Upper lobe of left lung (tissue), 6 donors: Measurements from ENCODE around the gene DOC2B. TPM values are rescaled to one million over a fixed set of nuclear protein-coding genes. Genes with fewer than 3 reads are reported as not detected.
"Not testable (repeated sequence)": the region's sequence is repeated elsewhere in the genome, so short reads cannot be mapped to it uniquely, and the experiment has no call there.

Experiments used
- ATAC-seq, 2 donors: fragments of 200-7000 bp; cut with Tn5 transposase; one replicate each; pipeline ENCODE4 v1.9.1; 2022; ENCODE audit warnings: mild to moderate bottlenecking in 2 of 2, moderate library complexity in 2 of 2; ENCODE audit not compliant: low FRiP score in 2 of 2
- DNase-seq, 2 donors: peaks; one replicate each; pipeline ENCODE4 v3.0.0-alpha.2; 2019 to 2020
- H3K27ac ChIP-seq, 4 donors: fragments of 200-600 bp; sonication (generic); one replicate each; pipeline ENCODE4 v1.5.1; 2016 to 2019
- H3K27me3 ChIP-seq, 4 donors: fragments of 200-600 bp; sonication (generic); one replicate each; pipeline ENCODE4 v1.5.1; 2017 to 2019
- H3K36me3 ChIP-seq, 4 donors: fragments of 200-600 bp; sonication (generic); one replicate each; pipeline ENCODE4 v1.5.1; 2016 to 2019
- H3K4me1 ChIP-seq, 4 donors: fragments of 200-600 bp; sonication (generic); one replicate each; pipeline ENCODE4 v1.5.1; 2018 to 2019
- H3K4me3 ChIP-seq, 4 donors: fragments of 200-600 bp; sonication (generic); one replicate each; pipeline ENCODE4 v1.5.1; 2017 to 2019; ENCODE audit warnings: mild to moderate bottlenecking in 2 of 4, moderate library complexity in 1 of 4
- H3K9me3 ChIP-seq, 4 donors: fragments of 200-600 bp; sonication (generic); one replicate each; pipeline ENCODE4 v1.5.1; 2018 to 2019
- EP300 ChIP-seq, 4 donors: sonication (generic); formaldehyde crosslinking; IDR thresholded peaks; one replicate each; pipeline ENCODE4 v1.5.1; 2017; ENCODE audit warnings: antibody characterized with exemption in 4 of 4, control low read depth in 2 of 4
- POLR2A ChIP-seq, 4 donors: fragments of 450-650 bp; IDR thresholded peaks; one replicate each; pipeline ENCODE4 v1.5.1; 2016 to 2017; ENCODE audit warnings: antibody characterized with exemption in 4 of 4, mild to moderate bottlenecking in 2 of 4
- POLR2AphosphoS5 ChIP-seq, 2 donors: sonication (generic); formaldehyde crosslinking; IDR thresholded peaks; one replicate each; pipeline ENCODE4 v1.5.1; 2017; ENCODE audit warnings: antibody characterized with exemption in 2 of 2
- WGBS, 2 donors: methylation state at CpG; one replicate each; pipeline ENCODE4 v1.1.5; 2017 to 2018; 5-methylcytosine and 5-hydroxymethylcytosine counted together
- total RNA-seq, 6 donors: library from RNA; depleted of rRNA in 4 of 6; stranded (reverse); fragments of >200 nt in 4 of 6; gene quantifications; one replicate each; pipeline versions ENCODE4 v1.1.0 to v1.2.1, GENCODE V29; 2016 to 2021
- TF ChIP-seq, protein P1 (sequence below), 6 experiments: fragments of 450-650 bp in 4 of 6; fragments of 200-600 bp in 2 of 6; sonication (generic) in 2 of 6; IDR thresholded peaks; one replicate each; pipeline ENCODE4 v1.5.1; 2016 to 2019; ENCODE audit warnings: antibody characterized with exemption in 6 of 6
- donor health status: DM: no; HTN: no; CAD: no; lungs with moderate emphysema.
- donor health status: DM: no; HTN: yes; CAD: no; lungs with severe emphysema.

The DOC2B gene
- total RNA-seq, 6 donors from 2014 or later = 1.0 to 10.2 (median 4.4) TPM

DNA sequence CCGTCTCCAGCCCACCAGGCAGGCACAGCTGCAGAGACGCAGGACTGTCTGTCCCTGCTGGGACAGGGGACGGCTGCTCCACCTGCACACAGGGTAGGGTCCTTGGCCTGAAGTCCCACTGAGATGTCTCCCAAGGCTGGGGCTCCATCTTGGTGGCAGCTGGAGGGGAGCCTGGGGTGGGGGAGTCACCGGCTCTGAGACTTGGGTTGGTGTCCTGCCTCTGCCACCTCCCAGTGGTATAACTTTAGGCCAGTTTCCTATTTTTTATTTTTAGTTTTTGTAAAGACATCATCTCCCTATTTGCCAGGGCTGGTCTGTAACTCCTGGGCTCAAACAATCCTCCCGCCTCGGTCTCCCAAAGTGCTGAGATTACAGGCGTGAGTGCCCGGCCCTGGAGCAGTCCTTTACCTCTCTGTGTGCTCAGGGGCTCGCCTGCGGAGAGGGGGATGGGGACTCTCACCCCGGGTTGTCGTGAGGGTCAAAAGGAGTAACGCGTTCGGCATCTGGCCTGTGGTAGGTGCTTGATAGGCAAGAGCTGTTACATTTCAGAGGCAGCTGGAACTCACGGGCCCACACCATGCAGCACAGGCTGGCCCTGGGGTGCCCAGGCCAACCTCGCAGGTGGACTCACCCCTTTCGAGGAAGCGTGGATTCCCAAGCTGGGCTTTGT is 46.6 kb upstream of the DOC2B start:
- ATAC-seq (no peak), DNase-seq (no peak)
- no peaks in the 10 kb centered on the region for H3K36me3 ChIP-seq
- H3K4me1 ChIP-seq = peaks cover 0 to 12% (median 11%) of the 10 kb centered on the region in 4 donors
- TF ChIP-seq, protein P1, sequence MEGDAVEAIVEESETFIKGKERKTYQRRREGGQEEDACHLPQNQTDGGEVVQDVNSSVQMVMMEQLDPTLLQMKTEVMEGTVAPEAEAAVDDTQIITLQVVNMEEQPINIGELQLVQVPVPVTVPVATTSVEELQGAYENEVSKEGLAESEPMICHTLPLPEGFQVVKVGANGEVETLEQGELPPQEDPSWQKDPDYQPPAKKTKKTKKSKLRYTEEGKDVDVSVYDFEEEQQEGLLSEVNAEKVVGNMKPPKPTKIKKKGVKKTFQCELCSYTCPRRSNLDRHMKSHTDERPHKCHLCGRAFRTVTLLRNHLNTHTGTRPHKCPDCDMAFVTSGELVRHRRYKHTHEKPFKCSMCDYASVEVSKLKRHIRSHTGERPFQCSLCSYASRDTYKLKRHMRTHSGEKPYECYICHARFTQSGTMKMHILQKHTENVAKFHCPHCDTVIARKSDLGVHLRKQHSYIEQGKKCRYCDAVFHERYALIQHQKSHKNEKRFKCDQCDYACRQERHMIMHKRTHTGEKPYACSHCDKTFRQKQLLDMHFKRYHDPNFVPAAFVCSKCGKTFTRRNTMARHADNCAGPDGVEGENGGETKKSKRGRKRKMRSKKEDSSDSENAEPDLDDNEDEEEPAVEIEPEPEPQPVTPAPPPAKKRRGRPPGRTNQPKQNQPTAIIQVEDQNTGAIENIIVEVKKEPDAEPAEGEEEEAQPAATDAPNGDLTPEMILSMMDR (IDR thresholded peaks at IDR 0.05) = no peak
- TF ChIP-seq EP300 (IDR thresholded peaks at IDR 0.05) = no peak
- no peak for TF ChIP-seq POLR2A (IDR thresholded peaks at IDR 0.05)
- TF ChIP-seq POLR2AphosphoS5 (IDR thresholded peaks at IDR 0.05) = no peak
- H3K27me3 ChIP-seq = no peaks in the 10 kb centered on the region
- no peaks in the 10 kb centered on the region for H3K9me3 ChIP-seq
- 84 to 90% methylated on average over 19 of the region's 19 CpGs for WGBS, 2 donors
- H3K27ac ChIP-seq = no peak overlapping the region
- H3K4me3 ChIP-seq = no peak overlapping the region

GRCh38 chr17:227078-227945 is 45.9 kb upstream of the DOC2B start:
- DNase-seq (no peak), ATAC-seq (no peak)
- Histone ChIP-seq H3K27ac (no peak overlapping the region), H3K4me3 (no peak overlapping the region), H3K4me1 (peaks cover 0 to 8% (median 7%) of the 10 kb centered on the region in 4 donors), H3K36me3 (no peaks in the 10 kb centered on the region), H3K27me3 (no peaks in the 10 kb centered on the region), H3K9me3 (no peaks in the 10 kb centered on the region)
- 69 to 80% methylated on average over 8 to 15 of the region's 15 CpGs for WGBS, 2 donors
- TF ChIP-seq, protein P1 (IDR thresholded peaks at IDR 0.05) = no peak
- no peak for TF ChIP-seq EP300 (IDR thresholded peaks at IDR 0.05)
- TF ChIP-seq POLR2AphosphoS5 (IDR thresholded peaks at IDR 0.05) = no peak
- no peak for TF ChIP-seq POLR2A (IDR thresholded peaks at IDR 0.05)

DNA sequence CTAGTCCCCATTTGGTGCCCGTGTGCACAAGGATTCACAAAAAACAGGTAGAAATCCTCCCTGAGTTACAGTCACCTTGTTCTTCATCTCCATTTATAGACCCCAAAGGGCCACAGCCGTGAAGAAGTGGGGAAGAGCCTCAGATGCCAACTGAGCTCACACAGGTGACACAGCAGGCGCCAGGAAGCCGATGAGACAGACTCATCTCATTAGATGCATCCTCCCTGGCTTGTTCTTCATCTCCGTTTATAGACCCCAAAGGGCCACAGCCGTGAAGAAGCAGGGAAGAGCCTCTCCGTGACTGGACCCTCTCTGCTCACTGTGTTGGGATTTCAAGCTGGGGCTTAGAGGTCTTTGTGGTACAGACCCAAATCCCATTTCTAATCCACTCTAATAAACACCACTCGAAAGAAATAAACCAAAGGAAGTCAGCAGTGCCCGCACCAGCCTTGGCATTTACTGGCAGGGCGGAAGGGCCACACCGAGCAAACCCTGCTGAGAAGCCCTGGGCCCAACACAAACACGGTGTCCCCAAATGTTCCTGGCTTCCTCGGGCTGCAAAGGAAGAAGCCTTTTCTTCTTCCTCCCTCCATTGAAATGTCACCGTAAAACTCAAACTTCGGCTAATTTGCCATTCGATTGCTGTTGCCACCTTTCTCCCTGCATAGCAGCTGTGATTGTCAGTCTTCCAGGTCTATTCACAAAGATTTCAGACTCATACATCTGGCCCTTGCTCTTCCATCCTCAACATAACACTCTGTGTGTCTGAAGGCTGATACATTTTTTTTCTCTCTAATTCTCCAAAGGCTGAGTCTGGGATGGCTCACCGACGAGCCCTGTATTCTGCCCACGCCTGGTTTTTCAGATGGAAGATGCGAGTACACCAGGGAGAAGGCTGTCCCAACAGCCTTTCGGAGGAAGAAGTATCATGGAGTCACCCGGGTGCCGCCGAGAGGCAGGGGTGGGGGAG is 44.9 kb upstream of the DOC2B start:
- TF ChIP-seq, protein P1 (IDR thresholded peaks at IDR 0.05) = no peak
- no peak for TF ChIP-seq POLR2A (IDR thresholded peaks at IDR 0.05)
- no peak for TF ChIP-seq POLR2AphosphoS5 (IDR thresholded peaks at IDR 0.05)
- TF ChIP-seq EP300 (IDR thresholded peaks at IDR 0.05) = no peak
- no peak for ATAC-seq

GRCh38 chr17:225551-225950 is 44.1 kb upstream of the DOC2B start:
- 92 to 96% methylated on average over 4 to 9 of the region's 9 CpGs for WGBS, 2 donors
- H3K27me3 ChIP-seq = no peaks in the 10 kb centered on the region
- TF ChIP-seq EP300 (IDR thresholded peaks at IDR 0.05) (no peak), POLR2AphosphoS5 (IDR thresholded peaks at IDR 0.05) (no peak), POLR2A (IDR thresholded peaks at IDR 0.05) (no peak)
- TF ChIP-seq, protein P1 (IDR thresholded peaks at IDR 0.05) = no peak
- no peak overlapping the region for H3K27ac ChIP-seq
- peaks cover 0 to 8% (median 7%) of the 10 kb centered on the region in 4 donors for H3K4me1 ChIP-seq
- DNase-seq (no peak), ATAC-seq (peak in 1 of 2 donors; percentile 23)
- H3K9me3 ChIP-seq = no peaks in the 10 kb centered on the region
- no peaks in the 10 kb centered on the region for H3K36me3 ChIP-seq
- no peak overlapping the region for H3K4me3 ChIP-seq

More for the DNA sequence above, 44.9 kb upstream of the DOC2B start:
- Histone ChIP-seq H3K4me3 (no peak overlapping the region), H3K27me3 (no peaks in the 10 kb centered on the region), H3K36me3 (no peaks in the 10 kb centered on the region), H3K27ac (no peak overlapping the region), H3K4me1 (peaks cover 0 to 8% (median 7%) of the 10 kb centered on the region in 4 donors), H3K9me3 (no peaks in the 10 kb centered on the region)
- WGBS, 2 donors = 85 to 89% methylated on average over 24 of the region's 24 CpGs
- DNase-seq = no peak

- not testable (repeated sequence) for ATAC-seq, H3K4me3 ChIP-seq, DNase-seq, H3K36me3 ChIP-seq, H3K27ac ChIP-seq, H3K27me3 ChIP-seq, H3K4me1 ChIP-seq, H3K9me3 ChIP-seq
- 94 to 100% methylated on average over 2 of the region's 2 CpGs for WGBS, 2 donors
These were observed 43.1 kb upstream of the DOC2B start for GRCh38 chr17:224576-224975.
